Measurements from ENCODE around the gene AGBL4.
"Not testable (repeated sequence)": the region's sequence is repeated elsewhere in the genome, so short reads cannot be mapped to it uniquely, and the experiment has no call there.

AGBL4 gene

GRCh38 chr1:48563021-48563420, 1460.7 kb downstream of the AGBL4 start:
- no peak for DNase-seq

- no peak for DNase-seq
These were observed 1462.3 kb downstream of the AGBL4 start for GRCh38 chr1:48561444-48561843.

GRCh38 chr1:48560577-48560976, 1463.2 kb downstream of the AGBL4 start:
- no peak for DNase-seq

- DNase-seq, result no peak
These were observed 1463.6 kb downstream of the AGBL4 start for GRCh38 chr1:48560116-48560515.

GRCh38 chr1:48558366-48558765, 1465.4 kb downstream of the AGBL4 start:
- no peak for DNase-seq

GRCh38 chr1:48556186-48556850, 1467.4 kb downstream of the AGBL4 start:
- DNase-seq, result no peak

GRCh38 chr1:48555271-48555670, 1468.5 kb downstream of the AGBL4 start:
- no peak for DNase-seq

GRCh38 chr1:48552903-48553606, 1470.7 kb downstream of the AGBL4 start:
- DNase-seq, result no peak

GRCh38 chr1:48552420-48552819, 1471.3 kb downstream of the AGBL4 start:
- peak; percentile 7 for DNase-seq

- DNase-seq, result no peak
These were observed 1474.8 kb downstream of the AGBL4 start for GRCh38 chr1:48548985-48549384.

GRCh38 chr1:48547561-48548220, 1476.1 kb downstream of the AGBL4 start:
- no peak for DNase-seq

- DNase-seq, result no peak
These were observed 1479.9 kb downstream of the AGBL4 start for GRCh38 chr1:48543854-48544253.

GRCh38 chr1:48540587-48540986, 1483.2 kb downstream of the AGBL4 start:
- no peak for DNase-seq

- DNase-seq, result peak; percentile 28
These were observed 1487.3 kb downstream of the AGBL4 start for GRCh38 chr1:48536477-48536876.

GRCh38 chr1:48532976-48533375, 1490.8 kb downstream of the AGBL4 start:
- DNase-seq, result no peak

GRCh38 chr1:48530727-48531351, 1492.9 kb downstream of the AGBL4 start:
- peak; percentile 69 for DNase-seq

- no peak for DNase-seq
These were observed 1496.7 kb downstream of the AGBL4 start for GRCh38 chr1:48527051-48527450.

- peak; percentile 92 for DNase-seq
These were observed 1497.6 kb downstream of the AGBL4 start for GRCh38 chr1:48526008-48526710.

GRCh38 chr1:48524892-48525467, 1498.8 kb downstream of the AGBL4 start:
- DNase-seq, result peak; percentile 6

GRCh38 chr1:48523558-48523957, 1500.2 kb downstream of the AGBL4 start:
- DNase-seq, result no peak

- not testable (repeated sequence) for DNase-seq
These were observed 1503.9 kb downstream of the AGBL4 start for GRCh38 chr1:48519896-48520295.

- DNase-seq, result no peak
These were observed 1516.9 kb downstream of the AGBL4 start for GRCh38 chr1:48506870-48507269.

Data from NCI-H1092 treated with DMSO at 0.1 percent for 48 hours (cell line).